ENCODE data around the gene ACTG2. TPM values are rescaled to one million over a fixed set of nuclear protein-coding genes. Genes with fewer than 3 reads are reported as not detected.

Gene ACTG2
- total RNA-seq, 4 donors from 2014 or later = 171 to 1,273 (median 578) TPM

DNA sequence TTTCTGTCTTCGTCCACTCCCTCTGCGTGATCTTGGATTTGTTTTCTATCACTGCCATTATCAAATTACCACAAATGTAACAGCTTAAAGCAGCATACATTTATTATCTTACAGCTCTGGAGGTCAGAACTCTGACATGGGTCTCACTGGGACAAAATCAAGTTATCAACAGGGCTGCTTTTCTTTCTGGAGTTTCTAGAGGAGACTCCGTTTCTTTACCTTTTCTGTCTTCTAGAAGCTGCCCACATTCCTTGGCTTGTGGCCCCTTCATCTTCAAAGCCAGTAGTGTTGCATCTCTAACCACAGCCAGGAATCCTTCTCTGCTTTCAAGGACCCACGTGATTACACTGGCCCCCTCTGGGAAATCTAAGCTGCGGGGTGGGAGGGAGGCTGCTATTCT, 70.0 kb downstream of the ACTG2 start:
- no peak for DNase-seq
- no peaks in the 10 kb centered on the region for H3K9me3 ChIP-seq
- H3K4me3 ChIP-seq = no peak overlapping the region
- TF ChIP-seq, protein P1, sequence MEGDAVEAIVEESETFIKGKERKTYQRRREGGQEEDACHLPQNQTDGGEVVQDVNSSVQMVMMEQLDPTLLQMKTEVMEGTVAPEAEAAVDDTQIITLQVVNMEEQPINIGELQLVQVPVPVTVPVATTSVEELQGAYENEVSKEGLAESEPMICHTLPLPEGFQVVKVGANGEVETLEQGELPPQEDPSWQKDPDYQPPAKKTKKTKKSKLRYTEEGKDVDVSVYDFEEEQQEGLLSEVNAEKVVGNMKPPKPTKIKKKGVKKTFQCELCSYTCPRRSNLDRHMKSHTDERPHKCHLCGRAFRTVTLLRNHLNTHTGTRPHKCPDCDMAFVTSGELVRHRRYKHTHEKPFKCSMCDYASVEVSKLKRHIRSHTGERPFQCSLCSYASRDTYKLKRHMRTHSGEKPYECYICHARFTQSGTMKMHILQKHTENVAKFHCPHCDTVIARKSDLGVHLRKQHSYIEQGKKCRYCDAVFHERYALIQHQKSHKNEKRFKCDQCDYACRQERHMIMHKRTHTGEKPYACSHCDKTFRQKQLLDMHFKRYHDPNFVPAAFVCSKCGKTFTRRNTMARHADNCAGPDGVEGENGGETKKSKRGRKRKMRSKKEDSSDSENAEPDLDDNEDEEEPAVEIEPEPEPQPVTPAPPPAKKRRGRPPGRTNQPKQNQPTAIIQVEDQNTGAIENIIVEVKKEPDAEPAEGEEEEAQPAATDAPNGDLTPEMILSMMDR (IDR thresholded peaks at IDR 0.05) = no peak
- TF ChIP-seq POLR2A (IDR thresholded peaks at IDR 0.05) = no peak
- no peak overlapping the region for H3K27ac ChIP-seq
- H3K4me1 ChIP-seq = no peaks in the 10 kb centered on the region
- intact Hi-C loops (cut with DNase I; ENCODE audit: low total_unique reads) = no loop called here
- H3K27me3 ChIP-seq = no peaks in the 10 kb centered on the region
- H3K36me3 ChIP-seq = no peaks in the 10 kb centered on the region

DNA sequence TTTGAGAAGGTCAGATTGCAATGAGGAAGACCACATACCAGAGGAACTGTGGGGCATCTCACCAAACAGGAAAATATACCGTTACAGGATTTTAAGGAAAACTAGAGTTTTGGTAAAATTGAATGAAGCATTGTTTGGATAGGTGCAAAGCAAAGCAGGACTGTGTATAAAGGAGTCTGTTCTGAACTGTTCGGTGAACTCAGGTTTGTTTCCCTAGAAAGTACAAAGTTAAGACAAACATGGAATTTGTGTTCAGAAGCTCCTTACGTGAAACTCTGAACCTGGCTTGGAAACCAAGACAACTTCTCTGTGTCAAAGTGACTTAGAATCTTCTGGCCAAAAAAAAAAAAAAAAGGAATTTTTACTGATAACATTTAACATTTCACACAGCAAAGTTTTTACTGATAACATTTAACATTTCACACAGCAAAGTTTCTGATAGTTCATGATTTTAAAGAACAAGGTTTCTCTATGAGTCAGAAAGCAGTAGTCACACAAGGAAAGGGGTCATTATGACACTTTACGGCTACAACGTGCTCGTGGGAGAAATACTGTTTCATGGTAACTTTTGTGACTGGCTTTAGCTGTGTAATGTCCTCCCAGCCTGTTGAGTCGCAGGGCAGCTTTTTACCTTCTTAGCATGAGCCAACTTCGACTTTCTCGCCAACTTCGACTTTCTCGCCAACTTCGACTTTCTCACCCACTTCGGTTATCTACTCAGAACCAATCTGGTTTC, 70.7 kb downstream of the ACTG2 start:
- H3K27ac ChIP-seq = no peak overlapping the region
- no peak overlapping the region for H3K4me3 ChIP-seq
- no peaks in the 10 kb centered on the region for H3K27me3 ChIP-seq
- no peak for TF ChIP-seq POLR2A (IDR thresholded peaks at IDR 0.05)
- TF ChIP-seq, protein P1 (IDR thresholded peaks at IDR 0.05) = no peak
- DNase-seq = no peak
- H3K4me1 ChIP-seq = no peaks in the 10 kb centered on the region
- no peaks in the 10 kb centered on the region for H3K9me3 ChIP-seq
- H3K36me3 ChIP-seq = no peaks in the 10 kb centered on the region
- intact Hi-C loops (cut with DNase I; ENCODE audit: low total_unique reads) = no loop called here

DNA sequence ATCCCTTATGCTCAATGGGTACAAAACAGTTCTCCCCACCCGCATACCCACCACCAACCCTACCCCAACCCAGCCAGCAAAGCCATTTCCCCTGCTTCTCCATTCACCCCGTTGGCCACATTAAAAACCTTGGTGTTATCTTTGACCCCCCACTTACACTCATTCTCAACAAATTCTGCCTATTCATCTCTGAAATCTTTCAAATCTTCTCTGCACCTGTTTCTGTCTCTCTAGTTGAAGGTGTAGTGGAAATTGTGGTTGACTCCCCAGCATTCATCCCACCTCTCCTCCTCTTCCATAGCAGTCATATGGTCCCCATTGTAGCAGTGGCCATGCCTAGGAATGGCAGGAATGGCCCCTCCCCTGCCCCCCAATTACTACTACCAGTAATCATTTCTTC, 71.4 kb downstream of the ACTG2 start:
- Histone ChIP-seq H3K4me1 (no peaks in the 10 kb centered on the region), H3K36me3 (no peaks in the 10 kb centered on the region), H3K27ac (no peak overlapping the region), H3K9me3 (no peaks in the 10 kb centered on the region), H3K27me3 (no peaks in the 10 kb centered on the region), H3K4me3 (no peak overlapping the region)
- TF ChIP-seq POLR2A (IDR thresholded peaks at IDR 0.05) = no peak
- TF ChIP-seq, protein P1 (IDR thresholded peaks at IDR 0.05) = no peak
- intact Hi-C loops (cut with DNase I; ENCODE audit: low total_unique reads) = no loop called here
- no peak for DNase-seq

DNA sequence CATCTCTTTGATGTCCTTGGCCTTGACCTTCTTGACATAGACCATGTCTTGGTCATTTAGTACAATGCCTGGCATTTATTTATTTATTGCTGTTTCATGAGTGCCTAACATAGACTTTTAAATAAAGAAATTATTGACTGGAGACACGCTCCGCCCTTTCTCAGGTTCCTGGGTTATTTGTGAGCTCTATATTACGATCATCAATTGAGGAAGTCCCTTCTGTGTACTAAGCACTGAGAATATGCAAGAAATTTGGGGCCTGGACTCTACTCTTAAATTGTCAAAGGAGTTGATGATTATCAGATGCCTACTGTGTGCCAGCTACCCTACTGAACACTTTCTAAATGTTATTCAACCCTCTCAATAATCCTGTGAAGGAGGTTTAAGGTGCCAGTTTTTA, 72.2 kb downstream of the ACTG2 start:
- no peaks in the 10 kb centered on the region for H3K27me3 ChIP-seq
- DNase-seq = no peak
- no peaks in the 10 kb centered on the region for H3K9me3 ChIP-seq
- H3K27ac ChIP-seq = no peak overlapping the region
- intact Hi-C loops (cut with DNase I; ENCODE audit: low total_unique reads) = no loop called here
- H3K4me3 ChIP-seq = no peak overlapping the region
- H3K36me3 ChIP-seq = no peaks in the 10 kb centered on the region
- no peak for TF ChIP-seq POLR2A (IDR thresholded peaks at IDR 0.05)
- TF ChIP-seq, protein P1 (IDR thresholded peaks at IDR 0.05) = no peak
- no peaks in the 10 kb centered on the region for H3K4me1 ChIP-seq

DNA sequence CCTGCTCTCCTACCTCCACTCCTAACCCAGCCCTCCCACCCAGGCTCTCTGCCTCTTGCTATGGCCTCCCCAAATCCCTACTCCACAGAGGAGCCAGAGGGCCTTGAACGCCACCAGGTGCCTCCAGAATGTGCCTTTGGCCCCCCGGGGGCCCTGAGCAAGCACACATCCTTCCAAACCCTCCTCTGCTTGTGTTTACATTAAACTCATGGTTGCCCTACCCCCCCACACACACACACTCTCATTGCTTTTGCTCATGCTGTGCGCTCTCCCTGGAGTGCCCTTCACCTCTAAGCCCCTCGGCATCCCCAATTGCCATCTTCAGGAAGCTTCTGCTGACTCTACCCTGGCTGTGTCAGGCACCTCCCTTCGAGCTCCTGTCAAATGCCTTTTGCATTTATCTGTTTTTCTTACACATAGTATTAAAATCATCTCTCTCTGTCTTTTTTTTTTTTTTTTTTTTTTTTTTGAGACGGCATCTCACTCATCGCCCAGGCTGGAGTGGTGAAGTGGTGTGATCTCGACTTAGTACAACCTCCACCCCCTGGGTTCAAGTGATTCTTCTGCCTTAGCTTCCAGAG, 75.6 kb downstream of the ACTG2 start:
- no peaks in the 10 kb centered on the region for H3K4me1 ChIP-seq
- H3K9me3 ChIP-seq = no peaks in the 10 kb centered on the region
- intact Hi-C loops (cut with DNase I; ENCODE audit: low total_unique reads) = no loop called here

More for the DNA sequence above, 75.6 kb downstream of the ACTG2 start:
- H3K27me3 ChIP-seq = no peaks in the 10 kb centered on the region
- no peak for DNase-seq
- no peak overlapping the region for H3K4me3 ChIP-seq
- no peak overlapping the region for H3K27ac ChIP-seq
- TF ChIP-seq POLR2A (IDR thresholded peaks at IDR 0.05) = no peak
- TF ChIP-seq, protein P1 (IDR thresholded peaks at IDR 0.05) = no peak
- no peaks in the 10 kb centered on the region for H3K36me3 ChIP-seq

Measured in uterus (tissue), 4 donors.